ENCODE data around the gene TEX35. TPM values are rescaled to one million over a fixed set of nuclear protein-coding genes. Genes with fewer than 3 reads are reported as not detected.

TEX35 gene
- total and polyA plus RNA-seq, 8 donors, result 0.76 TPM; not detected in 7

DNA sequence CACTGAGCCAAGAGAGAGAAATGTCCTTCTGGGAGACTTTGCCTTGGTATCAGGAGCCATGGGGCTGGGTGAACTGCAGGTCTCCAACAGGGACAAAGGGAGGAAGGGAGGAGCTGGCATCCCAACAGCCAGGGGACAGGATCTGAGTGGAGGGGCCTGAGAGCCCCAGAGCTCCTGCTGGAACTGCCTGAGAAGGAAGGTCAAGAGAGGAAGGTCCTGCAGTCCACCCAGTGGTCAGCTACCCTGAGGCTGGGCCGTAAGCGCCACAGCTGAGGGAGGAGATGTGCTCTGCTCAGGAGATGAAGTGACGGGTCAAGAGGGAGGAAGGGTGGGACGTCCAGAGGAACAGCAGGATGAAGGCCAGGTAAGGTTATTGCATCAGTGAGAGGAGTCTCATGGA, 8.6 kb upstream of the TEX35 start:
- TF ChIP-seq POLR2A (IDR thresholded peaks at IDR 0.05) (no peak), POLR2AphosphoS5 (IDR thresholded peaks at IDR 0.05) (no peak)
- TF ChIP-seq, protein P1, sequence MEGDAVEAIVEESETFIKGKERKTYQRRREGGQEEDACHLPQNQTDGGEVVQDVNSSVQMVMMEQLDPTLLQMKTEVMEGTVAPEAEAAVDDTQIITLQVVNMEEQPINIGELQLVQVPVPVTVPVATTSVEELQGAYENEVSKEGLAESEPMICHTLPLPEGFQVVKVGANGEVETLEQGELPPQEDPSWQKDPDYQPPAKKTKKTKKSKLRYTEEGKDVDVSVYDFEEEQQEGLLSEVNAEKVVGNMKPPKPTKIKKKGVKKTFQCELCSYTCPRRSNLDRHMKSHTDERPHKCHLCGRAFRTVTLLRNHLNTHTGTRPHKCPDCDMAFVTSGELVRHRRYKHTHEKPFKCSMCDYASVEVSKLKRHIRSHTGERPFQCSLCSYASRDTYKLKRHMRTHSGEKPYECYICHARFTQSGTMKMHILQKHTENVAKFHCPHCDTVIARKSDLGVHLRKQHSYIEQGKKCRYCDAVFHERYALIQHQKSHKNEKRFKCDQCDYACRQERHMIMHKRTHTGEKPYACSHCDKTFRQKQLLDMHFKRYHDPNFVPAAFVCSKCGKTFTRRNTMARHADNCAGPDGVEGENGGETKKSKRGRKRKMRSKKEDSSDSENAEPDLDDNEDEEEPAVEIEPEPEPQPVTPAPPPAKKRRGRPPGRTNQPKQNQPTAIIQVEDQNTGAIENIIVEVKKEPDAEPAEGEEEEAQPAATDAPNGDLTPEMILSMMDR (IDR thresholded peaks at IDR 0.05), result no peak
- Histone ChIP-seq H3K4me1 (peaks cover 0 to 14% (median 7%) of the 10 kb centered on the region in 4 donors), H3K36me3 (no peaks in the 10 kb centered on the region), H3K27ac (no peak overlapping the region), H3K9me3 (no peaks in the 10 kb centered on the region), H3K4me3 (no peak overlapping the region), H3K27me3 (no peaks in the 10 kb centered on the region)
- intact Hi-C loops (cut with DNase I; ENCODE audit: low total_unique reads), result no loop called here
- DNase-seq, result no peak
- 84 to 93% (median 87%) methylated on average over 4 of the region's 4 CpGs for WGBS, 5 donors

DNA sequence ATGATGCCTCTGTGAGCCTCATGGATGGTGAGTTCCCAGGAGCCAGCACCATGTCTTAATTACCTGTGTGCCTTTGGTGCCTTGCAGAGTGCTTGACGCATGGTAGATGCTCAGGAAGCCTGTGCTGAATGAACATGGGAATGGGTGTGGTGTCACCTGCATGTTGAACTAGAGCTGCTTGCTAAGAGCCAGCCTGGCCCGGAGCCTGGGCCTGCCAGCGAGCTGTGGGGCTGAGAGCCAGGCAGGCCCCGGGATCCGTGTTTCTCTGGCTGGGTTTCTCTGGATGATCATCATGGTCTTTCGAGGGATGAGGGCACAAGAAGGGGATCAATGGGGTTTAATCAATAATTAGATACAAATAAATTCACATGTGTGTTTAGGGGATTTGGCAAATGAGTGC, 6.7 kb upstream of the TEX35 start:
- H3K27me3 ChIP-seq, result no peaks in the 10 kb centered on the region
- no peaks in the 10 kb centered on the region for H3K36me3 ChIP-seq
- DNase-seq, result peak in 1 of 2 donors; percentile 64
- H3K4me1 ChIP-seq, result peaks cover 0 to 14% (median 4%) of the 10 kb centered on the region in 4 donors
- H3K9me3 ChIP-seq, result no peaks in the 10 kb centered on the region
- WGBS, 5 donors, result 33 to 49% (median 44%) methylated on average over 6 of the region's 6 CpGs
- no peak for TF ChIP-seq POLR2AphosphoS5 (IDR thresholded peaks at IDR 0.05)
- TF ChIP-seq, protein P1 (IDR thresholded peaks at IDR 0.05), result no peak
- intact Hi-C loops (cut with DNase I; ENCODE audit: low total_unique reads), result no loop called here
- no peak overlapping the region for H3K4me3 ChIP-seq
- peak overlapping the region in 2 of 5 donors; percentile 26 to 43 for H3K27ac ChIP-seq

DNA sequence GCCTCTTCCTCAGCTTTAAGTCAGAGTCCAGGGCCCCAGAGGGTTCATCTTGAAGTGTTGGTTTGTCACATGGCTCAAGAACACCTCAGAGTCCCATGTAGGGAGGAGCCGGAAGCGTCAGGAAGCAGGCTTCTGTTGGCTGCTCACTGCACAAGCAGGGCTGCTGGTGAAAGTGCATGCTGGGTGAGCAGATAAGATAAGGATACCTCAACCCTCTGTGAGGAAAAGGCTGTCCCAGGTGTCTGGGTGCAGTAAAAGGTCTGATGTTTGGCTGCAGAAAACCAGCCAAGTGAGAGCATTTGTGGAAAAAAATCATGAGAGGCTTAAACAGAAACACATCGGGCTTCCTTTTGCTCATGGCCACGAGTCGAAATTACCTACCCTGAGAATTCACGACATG, 6.2 kb upstream of the TEX35 start:
- WGBS, 5 donors, result 28 to 61% (median 50%) methylated on average over 6 of the region's 6 CpGs
- intact Hi-C loops (cut with DNase I; ENCODE audit: low total_unique reads), result no loop called here
- H3K27ac ChIP-seq, result peak overlapping the region in 2 of 5 donors; percentile 26 to 43

GRCh38 chr1:178509414-178510007, 3.4 kb upstream of the TEX35 start:
- Histone ChIP-seq H3K9me3 (no peaks in the 10 kb centered on the region), H3K27me3 (no peaks in the 10 kb centered on the region), H3K4me1 (peaks cover 0 to 21% (median 8%) of the 10 kb centered on the region in 4 donors), H3K36me3 (no peaks in the 10 kb centered on the region), H3K4me3 (no peak overlapping the region), H3K27ac (no peak overlapping the region)
- intact Hi-C loops (cut with DNase I; ENCODE audit: low total_unique reads), result no loop called here
- DNase-seq, result no peak
- TF ChIP-seq, protein P1 (IDR thresholded peaks at IDR 0.05), result no peak
- TF ChIP-seq POLR2AphosphoS5 (IDR thresholded peaks at IDR 0.05), result no peak
- no peak for TF ChIP-seq POLR2A (IDR thresholded peaks at IDR 0.05)
- no peak for TF ChIP-seq EP300 (IDR thresholded peaks at IDR 0.05)
- WGBS, 5 donors, result 84 to 94% (median 90%) methylated on average over 5 of the region's 5 CpGs

More for the DNA sequence above, 6.2 kb upstream of the TEX35 start:
- TF ChIP-seq POLR2A (IDR thresholded peaks at IDR 0.05), result no peak
- TF ChIP-seq POLR2AphosphoS5 (IDR thresholded peaks at IDR 0.05), result peak in 1 of 3 donors; percentile 57
- H3K27me3 ChIP-seq, result no peaks in the 10 kb centered on the region
- DNase-seq, result peak; percentile 60 to 62
- no peak overlapping the region for H3K4me3 ChIP-seq
- H3K9me3 ChIP-seq, result no peaks in the 10 kb centered on the region
- peaks cover 0 to 14% (median 4%) of the 10 kb centered on the region in 4 donors for H3K4me1 ChIP-seq
- H3K36me3 ChIP-seq, result no peaks in the 10 kb centered on the region

- Histone ChIP-seq H3K27ac (no peak overlapping the region), H3K36me3 (no peaks in the 10 kb centered on the region), H3K9me3 (no peaks in the 10 kb centered on the region), H3K4me1 (peaks cover 0 to 21% (median 8%) of the 10 kb centered on the region in 4 donors), H3K4me3 (no peak overlapping the region), H3K27me3 (no peaks in the 10 kb centered on the region)
- intact Hi-C loops (cut with DNase I; ENCODE audit: low total_unique reads), result no loop called here
- WGBS, 5 donors, result 87 to 95% (median 91%) methylated on average over 4 of the region's 4 CpGs
- TF ChIP-seq, protein P1 (IDR thresholded peaks at IDR 0.05), result no peak
- TF ChIP-seq POLR2AphosphoS5 (IDR thresholded peaks at IDR 0.05), result no peak
- TF ChIP-seq POLR2A (IDR thresholded peaks at IDR 0.05), result no peak
- TF ChIP-seq EP300 (IDR thresholded peaks at IDR 0.05), result no peak
- no peak for DNase-seq
Observed at GRCh38 chr1:178510155-178510554, 2.8 kb upstream of the TEX35 start.

Measured in stomach (tissue), 9 donors.